Measurements from ENCODE around the gene TROAP.
A peak's percentile ranks its signal among the peaks of the same experiment; 100 is the strongest.

The TROAP gene

DNA sequence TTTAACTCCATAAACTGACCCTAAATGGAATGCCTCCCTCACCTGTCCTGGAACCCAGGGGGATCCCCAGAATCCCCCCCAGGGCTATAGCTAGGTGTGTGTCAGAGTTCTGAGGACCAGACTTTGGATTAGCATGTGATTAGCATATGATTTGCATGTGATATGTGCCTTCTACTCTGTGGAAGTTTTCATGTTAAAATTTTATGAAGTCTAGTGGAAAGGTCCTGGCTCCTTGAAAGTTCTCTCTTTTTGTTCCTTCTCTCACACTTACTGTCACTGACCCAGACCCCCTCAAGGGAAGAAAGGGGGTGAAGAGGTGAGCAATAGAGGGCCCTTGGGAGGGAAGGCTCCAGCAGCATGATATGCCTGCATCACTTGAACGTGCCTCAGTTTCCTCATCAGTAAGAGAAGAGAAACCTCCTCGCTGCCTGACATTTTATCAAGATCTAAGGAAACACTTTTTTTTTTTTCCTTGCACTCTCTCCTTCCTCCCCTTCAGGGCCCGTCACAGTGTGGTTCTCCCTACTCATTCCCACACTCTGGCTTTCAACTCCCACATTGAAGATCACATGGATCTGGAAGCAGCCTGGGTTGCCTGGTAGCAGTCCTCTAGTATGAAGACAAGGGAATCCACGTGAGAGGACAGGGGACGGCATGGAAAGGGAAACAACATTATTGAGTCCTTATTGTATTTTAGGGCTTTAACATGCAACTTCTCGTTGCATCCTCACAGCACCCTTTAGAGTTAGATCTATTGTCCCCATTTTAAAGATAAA, 17.2 kb downstream of the TROAP start:
- peaks cover 23 to 95% (median 85%) of the 10 kb centered on the region in 3 experiments for H3K27me3 ChIP-seq (ENCODE audit: control insufficient read depth in 3 of 3, insufficient read depth in 3 of 3, low read depth in 1 of 3, low read length in 3 of 3)
- H2BK120ac ChIP-seq (ENCODE audit: low read depth, low read length): no peak overlapping the region
- H3K4me3 ChIP-seq (ENCODE audit: low read length in 2 of 2): no peak overlapping the region
- peak overlapping the region; percentile 95 for H2AFZ ChIP-seq (ENCODE audit: low read length)
- H2BK15ac ChIP-seq (ENCODE audit: low read length): no peak overlapping the region
- H3K36me3 ChIP-seq (replicated peaks in 1 of 2; ENCODE audit: control insufficient read depth in 2 of 2, insufficient read depth in 2 of 2, low read length in 2 of 2): no peaks in the 10 kb centered on the region
- H2AK5ac ChIP-seq (ENCODE audit: low read depth, low read length): no peak overlapping the region
- no peak overlapping the region for H2BK12ac ChIP-seq (ENCODE audit: low read length)
- no peaks in the 10 kb centered on the region for H3K79me1 ChIP-seq (ENCODE audit: low read depth, low read length)
- no peak overlapping the region for H3K14ac ChIP-seq (ENCODE audit: low read length)
- H3K9me3 ChIP-seq (replicated peaks in 1 of 2; ENCODE audit: control insufficient read depth in 2 of 2, insufficient read depth in 1 of 2, low read depth in 1 of 2, low read length in 2 of 2): peaks cover 0 to 6% of the 10 kb centered on the region in 2 donors
- no peak overlapping the region for H3K4me2 ChIP-seq (ENCODE audit: insufficient read depth, low read length, poor library complexity, severe bottlenecking)
- H4K8ac ChIP-seq (ENCODE audit: low read depth, low read length): no peak overlapping the region
- H3K4me1 ChIP-seq (ENCODE audit: control insufficient read depth in 2 of 2, insufficient read depth in 1 of 2, low read depth in 1 of 2, low read length in 2 of 2): peaks cover 24 to 55% of the 10 kb centered on the region in 2 donors
- H3K27ac ChIP-seq (replicated peaks; ENCODE audit: low read length): no peak overlapping the region
- H2BK5ac ChIP-seq (ENCODE audit: low read length): no peak overlapping the region
- no peak overlapping the region for H3K9ac ChIP-seq (ENCODE audit: low read depth, low read length, poor library complexity)
- no peak overlapping the region for H3K18ac ChIP-seq (ENCODE audit: low read length)
- H3K23ac ChIP-seq (ENCODE audit: low read depth, low read length, poor library complexity): no peak overlapping the region
- DNase-seq (ENCODE audit: low spot score): no peak
- H3K4ac ChIP-seq (ENCODE audit: low read length): no peak overlapping the region
- no CpG with 5 or more reads among the region's 6 CpGs for WGBS, 2 donors (ENCODE audit: extremely low coverage in 2 of 2, insufficient read length in 2 of 2, insufficient replicate concordance in 1 of 2)
- no peak overlapping the region for H4K91ac ChIP-seq (ENCODE audit: low read depth, low read length, poor library complexity)

DNA sequence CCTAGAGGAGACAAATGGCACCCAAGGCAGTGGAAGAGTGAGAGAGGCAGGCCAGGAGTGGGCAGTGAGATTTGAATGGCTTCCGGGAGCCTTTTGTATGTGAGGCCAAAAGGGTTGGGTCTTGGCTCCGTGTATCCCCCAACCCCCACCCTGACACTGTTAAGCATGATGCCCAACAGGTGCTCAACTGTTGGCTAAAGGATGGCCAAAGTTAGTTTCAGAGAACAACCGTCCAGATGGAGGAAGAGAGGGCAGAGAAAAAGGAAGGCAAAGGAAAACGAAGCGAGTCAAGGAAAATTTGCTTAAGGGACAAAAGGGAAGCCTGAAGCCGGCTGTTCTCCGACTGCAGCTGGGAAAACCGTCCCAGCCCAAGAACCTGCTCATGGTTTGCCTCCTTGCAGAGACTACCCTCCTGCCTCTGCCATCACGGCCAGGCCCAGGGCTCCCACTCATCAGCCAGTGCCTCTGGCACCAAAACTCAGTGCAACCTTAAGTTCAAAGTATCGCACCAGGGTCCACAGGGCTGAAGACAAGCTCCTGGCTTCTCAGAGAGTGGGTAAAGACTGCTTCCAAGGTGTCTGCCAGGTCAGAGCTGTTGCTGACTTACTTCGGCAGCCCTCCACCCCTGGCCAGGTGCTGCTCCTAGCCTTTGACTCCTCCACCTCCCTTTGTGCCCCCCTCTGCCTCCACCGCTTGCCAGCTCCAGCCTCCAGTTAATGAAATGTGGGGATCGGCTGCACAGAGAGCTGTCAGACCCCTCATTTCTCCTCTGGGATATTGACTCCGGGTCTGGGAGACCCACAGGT, 18.1 kb downstream of the TROAP start:
- H3K27ac ChIP-seq (replicated peaks; ENCODE audit: low read length): no peak overlapping the region
- H3K36me3 ChIP-seq (replicated peaks in 1 of 2; ENCODE audit: control insufficient read depth in 2 of 2, insufficient read depth in 2 of 2, low read length in 2 of 2): no peaks in the 10 kb centered on the region
- H3K18ac ChIP-seq (ENCODE audit: low read length): peak overlapping the region; percentile 95
- no CpG with 5 or more reads among the region's 14 CpGs for WGBS, 2 donors (ENCODE audit: extremely low coverage in 2 of 2, insufficient read length in 2 of 2, insufficient replicate concordance in 1 of 2)
- H3K23ac ChIP-seq (ENCODE audit: low read depth, low read length, poor library complexity): no peak overlapping the region
- no peaks in the 10 kb centered on the region for H3K79me1 ChIP-seq (ENCODE audit: low read depth, low read length)
- peaks cover 0 to 3% of the 10 kb centered on the region in 2 donors for H3K9me3 ChIP-seq (replicated peaks in 1 of 2; ENCODE audit: control insufficient read depth in 2 of 2, insufficient read depth in 1 of 2, low read depth in 1 of 2, low read length in 2 of 2)
- no peak overlapping the region for H4K91ac ChIP-seq (ENCODE audit: low read depth, low read length, poor library complexity)
- peak overlapping the region; percentile 84 for H3K4me2 ChIP-seq (ENCODE audit: insufficient read depth, low read length, poor library complexity, severe bottlenecking)
- H3K27me3 ChIP-seq (ENCODE audit: control insufficient read depth in 3 of 3, insufficient read depth in 3 of 3, low read depth in 1 of 3, low read length in 3 of 3): peaks cover 22 to 95% (median 84%) of the 10 kb centered on the region in 3 experiments
- no peak overlapping the region for H2BK5ac ChIP-seq (ENCODE audit: low read length)
- H3K4me1 ChIP-seq (ENCODE audit: control insufficient read depth in 2 of 2, insufficient read depth in 1 of 2, low read depth in 1 of 2, low read length in 2 of 2): peaks cover 29 to 61% of the 10 kb centered on the region in 2 donors
- H3K14ac ChIP-seq (ENCODE audit: low read length): no peak overlapping the region
- H4K8ac ChIP-seq (ENCODE audit: low read depth, low read length): no peak overlapping the region
- no peak overlapping the region for H2BK120ac ChIP-seq (ENCODE audit: low read depth, low read length)
- DNase-seq (ENCODE audit: low spot score): no peak
- peak overlapping the region; percentile 47 for H2BK15ac ChIP-seq (ENCODE audit: low read length)
- no peak overlapping the region for H3K9ac ChIP-seq (ENCODE audit: low read depth, low read length, poor library complexity)
- peak overlapping the region; percentile 95 for H2AFZ ChIP-seq (ENCODE audit: low read length)
- H3K4me3 ChIP-seq (ENCODE audit: low read length in 2 of 2): peak overlapping the region in 1 of 2 donors; percentile 56
- H3K4ac ChIP-seq (ENCODE audit: low read length): no peak overlapping the region
- peak overlapping the region; percentile 9 for H2AK5ac ChIP-seq (ENCODE audit: low read depth, low read length)
- no peak overlapping the region for H2BK12ac ChIP-seq (ENCODE audit: low read length)

DNA sequence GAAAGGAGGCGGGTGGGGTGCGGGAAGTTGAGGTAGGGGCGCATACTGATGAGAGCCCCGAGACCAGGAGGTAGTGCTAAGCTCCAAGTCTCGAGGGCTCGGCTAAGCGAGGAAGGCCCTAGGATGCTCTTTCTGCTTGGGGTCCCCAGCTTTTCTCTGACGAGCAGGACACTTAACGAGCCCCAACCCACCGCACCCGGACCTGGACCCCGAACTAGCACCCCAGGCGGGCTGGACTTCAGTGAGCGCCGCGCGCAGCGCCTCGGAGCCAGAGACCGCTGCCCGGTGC, 18.7 kb downstream of the TROAP start:
- peak overlapping the region; percentile 9 for H2AK5ac ChIP-seq (ENCODE audit: low read depth, low read length)
- H3K4me2 ChIP-seq (ENCODE audit: insufficient read depth, low read length, poor library complexity, severe bottlenecking): peak overlapping the region; percentile 84
- no peak overlapping the region for H3K4ac ChIP-seq (ENCODE audit: low read length)
- H3K36me3 ChIP-seq (replicated peaks in 1 of 2; ENCODE audit: control insufficient read depth in 2 of 2, insufficient read depth in 2 of 2, low read length in 2 of 2): no peaks in the 10 kb centered on the region
- no peaks in the 10 kb centered on the region for H3K79me1 ChIP-seq (ENCODE audit: low read depth, low read length)
- H3K9ac ChIP-seq (ENCODE audit: low read depth, low read length, poor library complexity): peak overlapping the region; percentile 79
- no peak overlapping the region for H4K8ac ChIP-seq (ENCODE audit: low read depth, low read length)
- H3K4me3 ChIP-seq (ENCODE audit: low read length in 2 of 2): peak overlapping the region; percentile 56 to 73
- H4K91ac ChIP-seq (ENCODE audit: low read depth, low read length, poor library complexity): no peak overlapping the region
- no peak overlapping the region for H2BK5ac ChIP-seq (ENCODE audit: low read length)
- H3K18ac ChIP-seq (ENCODE audit: low read length): peak overlapping the region; percentile 95
- H3K14ac ChIP-seq (ENCODE audit: low read length): no peak overlapping the region
- H3K9me3 ChIP-seq (replicated peaks in 1 of 2; ENCODE audit: control insufficient read depth in 2 of 2, insufficient read depth in 1 of 2, low read depth in 1 of 2, low read length in 2 of 2): peaks cover 0 to 3% of the 10 kb centered on the region in 2 donors
- no peak overlapping the region for H3K23ac ChIP-seq (ENCODE audit: low read depth, low read length, poor library complexity)
- peaks cover 31 to 64% of the 10 kb centered on the region in 2 donors for H3K4me1 ChIP-seq (ENCODE audit: control insufficient read depth in 2 of 2, insufficient read depth in 1 of 2, low read depth in 1 of 2, low read length in 2 of 2)
- peak overlapping the region; percentile 95 for H2AFZ ChIP-seq (ENCODE audit: low read length)
- no peak overlapping the region for H2BK12ac ChIP-seq (ENCODE audit: low read length)
- H3K27ac ChIP-seq (replicated peaks; ENCODE audit: low read length): no peak overlapping the region
- H2BK120ac ChIP-seq (ENCODE audit: low read depth, low read length): peak overlapping the region; percentile 43
- no peak for DNase-seq (ENCODE audit: low spot score)
- H2BK15ac ChIP-seq (ENCODE audit: low read length): peak overlapping the region; percentile 47
- peaks cover 17 to 95% (median 84%) of the 10 kb centered on the region in 3 experiments for H3K27me3 ChIP-seq (ENCODE audit: control insufficient read depth in 3 of 3, insufficient read depth in 3 of 3, low read depth in 1 of 3, low read length in 3 of 3)
- no CpG with 5 or more reads among the region's 21 CpGs for WGBS, 2 donors (ENCODE audit: extremely low coverage in 2 of 2, insufficient read length in 2 of 2, insufficient replicate concordance in 1 of 2)

All from neuronal stem cell (in vitro differentiated cells).